Renal cortical epithelial cell (primary cell): ENCODE measurements around the gene GMPR. TPM values are rescaled to one million over a fixed set of nuclear protein-coding genes. Genes with fewer than 3 reads are reported as not detected.
"Not testable (repeated sequence)": the region's sequence is repeated elsewhere in the genome, so short reads cannot be mapped to it uniquely, and the experiment has no call there.

Source experiments
- DNase-seq: peaks from one replicate; pipeline ENCODE4 v3.0.0-alpha.2; 2011; ENCODE audit warnings: low read depth
- total RNA-seq: library from RNA; depleted of rRNA; stranded (reverse); fragments of >200 nt; gene quantifications from 2 replicates; pipeline ENCODE4 v1.2.3, GENCODE V29; 2014

The GMPR gene
- total RNA-seq, 1 donor from 2014 or later, result 9.5 TPM

DNA sequence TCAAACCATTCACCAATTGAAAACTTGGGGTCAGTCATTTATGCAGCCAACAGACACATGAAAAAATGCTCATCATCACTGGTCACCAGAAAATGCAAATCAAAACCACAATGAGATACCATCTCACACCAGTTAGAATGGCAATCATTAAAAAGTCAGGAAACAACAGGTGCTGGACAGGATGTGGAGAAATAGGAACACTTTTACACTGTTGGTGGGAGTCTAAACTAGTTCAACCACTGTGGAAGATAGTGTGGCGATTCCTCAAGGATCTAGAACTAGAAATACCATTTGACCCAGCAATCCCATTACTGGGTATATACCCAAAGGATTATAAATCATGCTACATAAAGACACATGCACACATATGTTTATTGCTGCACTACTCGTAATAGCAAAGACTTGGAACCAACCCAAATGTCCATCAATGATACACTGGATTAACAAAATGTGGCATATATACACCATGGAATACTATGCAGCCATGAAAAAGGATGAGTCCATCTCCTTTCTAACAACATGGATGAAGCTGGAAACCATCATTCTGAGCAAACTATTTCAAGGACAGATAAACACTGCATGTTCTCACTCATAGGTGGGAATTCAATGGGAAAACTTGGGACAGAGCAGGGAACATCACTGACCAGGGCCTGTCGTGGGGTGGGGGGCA is 13.2 kb upstream of the GMPR start:
- DNase-seq, result not testable (repeated sequence)

DNA sequence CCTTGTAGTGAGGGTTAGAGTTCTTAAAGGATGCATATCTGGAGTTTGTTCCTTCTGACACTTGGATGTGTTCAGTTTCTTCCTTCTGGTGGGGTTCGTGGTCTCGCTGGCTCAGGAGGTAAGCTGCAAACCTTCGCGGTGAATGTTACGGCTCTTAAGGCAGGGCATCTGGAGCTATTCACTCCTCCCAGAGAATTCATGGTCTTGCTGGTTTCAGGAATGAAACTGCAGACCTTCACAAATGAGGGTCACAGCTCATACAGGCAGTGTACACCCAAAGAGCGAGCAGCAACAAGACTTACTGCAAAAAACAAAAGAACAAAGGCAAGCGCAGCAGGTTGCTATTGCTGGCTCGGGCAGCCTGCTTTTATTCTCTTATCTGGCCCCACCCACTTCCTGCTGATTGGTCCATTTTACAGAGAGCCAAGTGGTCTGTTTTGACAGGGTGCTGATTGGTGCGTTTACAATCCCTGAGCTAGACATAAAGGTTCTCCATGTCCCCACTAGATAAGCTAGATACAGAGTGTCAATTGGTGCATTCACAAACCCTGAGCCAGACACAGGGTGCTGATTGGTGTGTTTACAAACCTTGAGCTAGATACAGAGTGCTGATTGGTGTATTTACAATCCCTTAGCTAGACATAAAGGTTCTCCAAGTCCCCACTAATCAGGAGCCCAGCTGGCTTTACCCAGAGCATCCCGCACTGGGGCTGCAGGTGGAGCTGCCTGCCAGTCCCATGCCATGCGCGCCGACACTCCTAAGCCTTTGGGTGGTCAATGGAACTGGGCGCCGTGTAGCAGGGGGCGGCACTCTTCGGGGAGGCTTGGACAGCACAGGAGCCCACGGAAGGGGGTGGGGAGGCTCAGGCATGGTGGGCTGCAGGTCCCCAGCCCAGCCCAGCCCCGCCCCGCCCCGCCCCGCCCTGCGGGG is 12.0 kb upstream of the GMPR start:
- not testable (repeated sequence) for DNase-seq

DNA sequence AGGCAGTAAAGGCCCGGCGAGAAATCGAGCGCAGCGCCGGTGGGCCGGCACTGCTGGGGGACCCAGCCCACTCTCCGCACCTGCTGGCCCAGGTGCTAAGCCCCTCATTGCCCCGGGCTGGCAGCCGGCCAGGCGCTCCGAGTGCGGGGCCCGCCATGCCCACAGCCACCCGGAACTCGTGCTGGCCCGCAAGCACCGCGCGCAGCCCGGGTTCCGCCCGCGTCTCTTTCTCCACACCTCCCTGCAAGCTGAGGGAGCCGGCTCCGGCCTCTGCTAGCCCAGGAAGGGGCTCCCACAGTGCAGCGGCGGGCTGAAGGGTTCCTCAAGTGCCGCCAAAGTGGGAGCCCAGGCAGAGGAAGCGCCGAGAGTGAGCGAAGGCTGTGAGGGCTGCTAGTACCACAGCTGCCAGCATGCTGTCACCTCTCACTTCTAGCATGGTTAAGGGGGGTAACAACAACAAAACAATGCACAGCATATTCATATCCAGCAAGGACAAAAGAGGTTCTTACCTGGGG is 11.3 kb upstream of the GMPR start:
- no peak for DNase-seq

DNA sequence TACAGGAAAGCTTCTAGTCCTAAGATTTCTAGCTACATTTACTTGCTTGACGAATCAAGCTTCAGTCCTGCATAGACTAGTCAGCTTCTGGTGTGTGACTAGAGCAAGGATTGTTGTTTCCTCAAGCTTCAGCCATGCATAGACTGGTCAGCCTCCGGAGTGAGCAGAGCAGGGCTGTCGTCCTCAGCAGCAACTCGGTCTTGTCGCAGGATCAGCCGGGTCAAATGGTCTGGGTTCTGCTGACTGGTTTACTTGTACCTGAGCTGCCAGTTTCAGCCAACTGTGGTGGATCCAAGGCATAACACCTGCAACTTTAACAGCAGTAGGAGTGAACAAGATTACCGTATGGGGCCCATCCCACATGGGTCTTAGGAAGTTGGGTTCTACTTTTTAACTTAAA is 10.8 kb upstream of the GMPR start:
- peak; percentile 38 for DNase-seq

DNA sequence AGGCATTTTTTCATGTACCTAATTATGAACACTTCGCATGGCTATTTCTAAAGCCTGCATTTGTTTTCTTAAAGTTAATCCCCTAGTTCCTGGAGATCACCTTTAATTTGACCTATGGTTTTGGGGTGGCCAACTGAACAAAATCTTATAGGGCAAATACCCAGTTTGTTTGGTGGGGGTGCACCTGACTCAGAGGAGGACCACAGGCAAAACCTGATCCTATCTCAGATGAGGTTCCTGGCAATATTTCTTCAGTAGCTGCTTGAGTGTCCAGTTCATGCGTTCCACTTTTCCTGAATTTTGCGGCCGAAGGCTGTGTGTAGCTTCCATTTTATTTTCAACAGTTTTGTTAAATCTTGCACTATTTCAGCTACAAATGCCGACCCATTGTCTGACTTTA is 10.3 kb upstream of the GMPR start:
- no peak for DNase-seq

DNA sequence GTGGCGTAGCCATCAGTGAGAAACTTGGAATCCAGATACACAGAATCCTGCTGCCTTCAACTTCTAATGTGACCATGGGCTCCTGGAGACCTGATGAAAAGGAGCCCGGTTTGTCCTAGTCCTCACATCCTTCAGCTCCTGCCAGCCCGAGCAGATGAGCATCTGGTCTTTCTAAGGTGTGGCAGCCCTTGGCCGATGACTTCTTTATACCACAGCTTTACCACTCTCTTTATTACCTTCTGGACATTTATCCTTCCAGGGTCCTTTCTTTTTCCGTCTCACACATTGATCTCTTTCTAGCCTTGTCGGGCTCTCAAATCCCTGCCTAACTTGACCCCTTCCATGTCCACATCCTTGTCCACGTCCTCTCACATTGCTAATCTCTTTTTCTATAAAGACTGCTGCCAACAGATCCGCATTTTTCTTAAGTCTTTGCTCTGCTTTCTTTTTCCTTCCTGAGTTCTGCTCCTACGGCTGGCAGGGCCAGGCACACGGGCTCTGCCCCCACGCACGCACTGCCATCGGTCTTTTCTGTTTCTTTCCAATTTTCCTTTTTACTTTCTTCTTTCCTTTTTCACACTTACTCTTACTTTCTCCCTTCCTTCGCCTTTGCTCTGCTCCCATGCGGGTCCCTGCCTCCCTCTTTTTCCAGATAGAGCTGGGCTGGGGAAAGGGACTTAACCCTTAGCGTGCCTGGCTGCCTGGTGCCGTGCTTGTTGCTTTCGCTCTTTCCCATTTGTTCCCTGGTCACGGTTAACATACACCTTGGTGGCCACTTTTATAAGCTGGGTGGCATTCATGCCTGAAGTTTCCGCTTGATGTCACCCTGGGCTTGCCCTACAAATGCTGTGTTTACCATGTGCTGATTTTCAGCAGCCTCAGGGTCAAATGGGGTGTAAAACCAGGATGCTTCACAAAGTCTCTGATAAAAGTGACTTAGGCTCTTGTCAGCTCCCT is 9.4 kb upstream of the GMPR start:
- peak; percentile 42 for DNase-seq

DNA sequence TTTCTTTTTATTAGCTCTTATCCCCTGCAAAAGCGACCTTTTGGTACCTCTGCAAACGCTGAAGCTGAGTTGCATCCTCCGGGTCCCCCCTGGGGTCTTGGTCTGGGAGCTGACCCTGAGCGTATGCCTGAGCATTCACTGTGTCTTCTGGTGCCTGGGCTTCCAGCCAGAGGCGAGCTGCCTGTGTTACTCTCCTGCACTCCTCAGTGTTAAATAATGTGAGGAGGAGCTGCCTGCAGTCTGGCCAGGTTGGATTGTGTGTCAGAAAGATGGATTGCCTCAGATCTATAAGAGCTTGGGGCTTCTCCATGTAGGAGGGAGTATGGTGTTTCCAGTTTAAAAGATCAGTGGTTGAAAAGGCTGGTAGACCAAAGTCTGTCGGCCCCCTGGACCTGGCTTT is 8.7 kb upstream of the GMPR start:
- no peak for DNase-seq

DNA sequence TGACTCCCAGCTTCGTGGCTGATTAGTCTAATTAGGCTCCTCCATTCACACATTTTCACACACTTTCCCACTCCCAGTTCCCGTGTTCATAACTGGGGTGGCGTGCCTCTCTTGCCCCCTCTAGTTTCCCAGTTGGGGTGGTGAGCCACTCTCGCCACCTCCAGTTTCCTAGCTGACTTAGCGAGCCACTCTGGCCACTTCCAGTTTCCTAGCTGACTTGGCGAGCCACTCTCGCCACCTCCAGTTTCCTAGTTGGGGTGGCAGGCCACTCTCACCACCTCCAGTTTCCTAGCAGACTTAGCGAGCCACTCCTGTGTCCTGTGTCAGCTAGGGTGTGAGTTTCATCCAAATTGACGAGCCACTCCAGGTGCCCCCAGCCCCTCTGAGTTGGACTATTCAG is 7.4 kb upstream of the GMPR start:
- DNase-seq, result no peak

DNA sequence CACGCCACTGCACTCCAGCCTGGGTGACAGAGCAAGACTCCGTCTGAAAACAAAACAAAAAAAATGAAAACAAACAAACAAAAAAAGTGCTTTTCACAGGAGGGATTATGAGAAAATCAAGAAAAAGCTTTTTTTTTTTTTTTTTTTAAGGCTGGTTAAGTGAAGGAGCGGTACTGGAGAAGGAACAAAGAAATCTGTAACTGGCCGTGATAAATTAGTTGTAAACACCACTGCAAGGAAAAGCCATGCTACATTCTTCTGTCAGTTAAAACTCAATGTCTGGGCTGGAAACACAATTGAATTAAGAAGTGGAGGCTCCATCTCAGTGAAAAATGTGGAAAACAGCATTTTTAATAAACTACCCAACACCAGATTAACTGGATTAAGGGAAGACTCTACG is 6.3 kb upstream of the GMPR start:
- no peak for DNase-seq

DNA sequence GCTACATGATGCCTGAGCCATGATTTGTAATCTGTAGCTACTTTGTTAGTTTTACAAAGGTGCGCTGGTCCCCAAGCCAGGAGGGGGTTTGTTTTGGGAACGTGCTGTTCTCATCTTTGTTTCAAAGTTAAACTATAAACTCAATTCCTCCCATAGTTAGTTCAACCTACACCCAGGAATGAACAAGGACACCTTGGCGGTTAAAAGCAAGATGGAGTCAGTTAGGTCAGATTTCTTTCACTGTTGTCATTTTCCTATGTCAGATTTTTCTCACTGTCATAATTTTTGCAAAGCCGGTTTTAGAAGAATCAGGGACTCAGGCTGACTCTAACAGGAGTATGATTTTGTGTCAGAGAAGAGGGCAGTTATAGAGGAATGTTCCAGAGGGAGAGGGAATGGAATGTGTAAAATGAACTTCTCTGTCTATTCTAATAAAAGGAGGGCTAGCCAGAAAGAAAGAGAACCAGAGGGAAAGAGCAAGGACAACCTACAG is 2.3 kb upstream of the GMPR start:
- DNase-seq, result peak; percentile 31

DNA sequence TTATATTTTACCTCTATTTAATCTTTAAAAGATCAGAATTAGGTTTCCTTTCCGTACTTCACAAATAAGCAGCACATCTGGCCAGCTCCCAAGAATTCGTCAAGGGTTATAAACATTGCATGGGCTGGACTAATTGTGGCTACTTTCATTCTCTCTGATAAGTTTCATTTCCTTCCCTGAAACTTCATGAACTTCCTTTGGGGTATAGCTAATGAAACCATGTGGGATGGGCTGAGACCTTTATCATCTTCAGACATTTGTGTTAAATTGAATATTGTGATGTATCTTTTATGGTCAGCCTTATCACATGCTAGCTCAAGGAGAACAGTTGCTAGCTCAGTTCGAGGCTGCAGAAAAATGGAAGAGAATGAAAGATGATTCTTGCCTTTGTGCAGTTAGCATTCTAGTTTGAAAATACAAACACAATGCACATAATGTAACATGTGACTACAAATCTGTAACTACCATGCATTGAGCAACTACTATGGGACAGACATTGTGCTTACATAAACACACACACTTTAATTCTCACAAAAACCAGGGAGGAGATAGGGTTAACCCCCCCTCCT is 1.7 kb upstream of the GMPR start:
- peak; percentile 75 for DNase-seq

DNA sequence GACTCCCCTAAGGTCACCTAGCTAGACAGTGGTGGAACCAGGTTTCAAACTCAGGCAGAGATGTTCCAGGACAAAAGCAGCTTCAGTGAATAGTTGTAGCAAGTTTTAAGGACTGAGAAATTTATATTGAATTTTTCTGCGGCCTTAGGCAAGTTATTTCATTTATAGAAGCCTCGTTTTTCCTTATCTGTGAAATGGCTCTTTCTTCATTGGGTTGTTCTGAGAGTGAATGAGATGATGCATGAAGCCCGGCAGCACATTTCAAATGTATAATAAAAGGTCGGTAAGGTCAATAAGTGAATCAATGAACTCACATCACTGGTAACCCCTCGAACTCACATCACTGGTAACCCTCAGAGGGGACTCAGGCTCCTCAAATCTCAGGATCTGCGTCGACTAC is 1.1 kb upstream of the GMPR start:
- DNase-seq, result no peak

DNA sequence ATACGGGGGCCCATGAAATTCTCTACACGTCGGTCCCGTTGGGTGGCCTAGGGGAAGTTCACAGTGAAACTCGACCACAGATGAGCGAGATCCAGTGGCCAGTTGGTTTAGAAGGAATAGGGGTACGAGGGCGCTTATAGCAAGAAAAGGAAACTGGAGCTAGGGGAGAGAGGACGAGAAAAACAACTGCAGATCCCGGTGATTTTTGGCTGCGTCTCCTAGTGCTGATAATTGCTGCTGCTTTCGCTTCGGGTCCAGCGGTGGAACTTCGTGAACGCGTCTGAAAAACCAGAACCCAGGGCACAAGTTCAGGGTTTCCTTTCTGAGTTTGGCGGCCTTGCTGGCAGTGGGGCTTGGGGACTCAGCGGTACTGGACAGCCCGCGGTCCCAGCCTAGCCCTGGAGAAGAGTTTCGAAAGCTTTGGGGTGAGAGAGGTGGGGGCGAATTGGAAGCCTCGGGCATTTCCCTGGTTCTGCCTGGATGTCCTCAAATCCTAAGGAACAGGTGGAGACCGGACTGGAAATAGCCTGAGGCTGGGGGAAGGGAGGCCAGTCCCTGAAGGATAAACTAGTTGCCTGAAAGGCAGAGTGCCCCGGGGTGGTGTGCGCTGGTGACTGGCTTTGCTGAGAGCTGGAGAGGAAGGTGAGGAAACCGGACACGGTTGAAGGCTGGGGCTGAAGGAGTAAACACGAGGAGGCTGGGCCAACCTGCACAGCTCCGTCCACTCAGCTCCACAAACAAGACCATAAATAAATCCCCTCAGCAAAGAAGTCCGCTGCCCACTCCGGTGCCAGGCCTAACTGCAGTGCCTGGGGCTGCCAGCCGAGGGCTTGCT is 793 bp downstream of the GMPR start:
- peak; percentile 83 for DNase-seq

DNA sequence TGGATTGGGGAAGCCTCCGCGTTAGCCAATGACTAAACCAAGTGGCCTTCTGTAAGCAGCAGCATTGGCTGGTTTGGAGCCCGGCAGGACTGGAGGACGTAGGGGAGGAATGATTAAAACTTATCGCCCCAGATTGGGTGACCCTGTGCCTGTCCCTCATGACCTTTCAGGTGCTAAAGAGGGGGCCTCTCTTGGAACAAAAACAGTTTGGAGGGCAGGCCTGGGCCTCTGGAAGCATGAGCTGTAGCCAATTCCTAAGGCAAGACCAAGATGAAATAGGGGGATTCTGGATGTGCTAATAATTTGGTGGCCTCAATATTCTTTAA is 1.4 kb downstream of the GMPR start:
- no peak for DNase-seq

DNA sequence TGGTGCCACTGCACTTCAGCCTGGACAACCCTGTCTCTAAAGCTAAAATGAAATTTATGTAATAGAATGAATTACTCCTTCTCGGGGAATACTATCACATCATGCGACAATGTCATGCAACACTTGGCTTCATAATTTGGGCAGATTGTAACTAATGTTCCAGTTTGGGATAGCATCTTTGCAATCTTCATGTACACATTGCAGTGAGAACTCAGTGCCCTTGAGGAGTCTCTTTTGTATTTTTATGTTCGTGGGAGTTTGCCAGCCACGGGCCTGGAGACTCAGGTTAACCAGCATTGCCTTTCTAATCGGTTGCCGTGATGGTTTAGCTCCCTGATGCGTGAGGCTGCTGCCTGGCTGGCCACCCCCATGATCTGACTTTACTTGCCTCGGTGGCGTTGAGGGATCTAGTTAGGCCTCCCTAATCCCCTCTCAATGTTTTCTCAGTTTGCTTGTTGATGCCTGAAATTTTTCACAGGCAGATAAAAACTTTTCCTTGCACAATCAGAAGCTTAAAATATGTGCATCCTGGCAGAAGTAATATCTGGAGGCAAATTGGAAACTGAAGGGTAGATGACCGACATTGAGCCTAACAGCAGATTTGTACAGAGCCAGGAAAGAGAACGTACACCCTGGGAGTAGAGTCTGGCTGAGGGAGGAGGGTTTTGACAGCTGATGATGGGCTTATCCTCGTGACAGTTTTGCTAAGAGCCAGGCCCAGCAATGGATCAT is 2.4 kb downstream of the GMPR start:
- no peak for DNase-seq

DNA sequence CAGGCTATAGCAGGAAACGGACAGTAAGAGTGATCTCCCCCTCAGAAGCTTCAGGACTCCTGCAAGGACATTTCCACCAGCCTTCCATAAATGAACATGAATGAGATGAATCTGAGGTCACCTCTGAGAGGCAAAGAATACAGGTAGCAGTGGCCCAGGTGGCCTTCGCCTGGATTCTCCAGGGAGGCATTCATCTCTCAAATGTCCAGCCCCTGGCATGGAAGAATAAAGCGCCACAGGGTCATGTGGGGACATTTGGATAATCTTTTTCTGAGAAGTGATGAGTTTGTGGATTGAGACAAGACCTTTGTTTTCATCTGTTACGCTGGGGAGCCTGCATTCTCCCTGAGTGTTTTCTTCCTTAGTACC is 2.9 kb downstream of the GMPR start:
- DNase-seq, result no peak

DNA sequence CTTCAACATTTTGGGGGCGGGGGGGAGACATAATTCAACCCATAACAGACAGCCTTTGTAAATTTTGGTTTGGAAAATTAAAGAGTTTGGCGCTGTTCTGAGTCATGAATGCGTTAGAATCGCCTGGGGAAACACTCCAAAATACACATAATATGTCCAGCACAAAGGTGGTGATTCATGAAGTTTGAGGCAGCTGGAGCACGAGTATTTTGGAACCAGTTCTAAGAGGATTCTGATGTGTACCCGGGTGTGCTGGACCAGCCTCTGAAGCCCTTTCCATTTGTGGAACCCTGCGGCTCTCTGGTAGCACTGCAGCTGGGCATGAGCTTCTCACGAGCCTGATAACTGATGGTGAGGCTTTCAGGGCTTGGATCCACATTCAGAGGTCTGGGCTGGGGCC is 4.7 kb downstream of the GMPR start:
- peak; percentile 59 for DNase-seq

DNA sequence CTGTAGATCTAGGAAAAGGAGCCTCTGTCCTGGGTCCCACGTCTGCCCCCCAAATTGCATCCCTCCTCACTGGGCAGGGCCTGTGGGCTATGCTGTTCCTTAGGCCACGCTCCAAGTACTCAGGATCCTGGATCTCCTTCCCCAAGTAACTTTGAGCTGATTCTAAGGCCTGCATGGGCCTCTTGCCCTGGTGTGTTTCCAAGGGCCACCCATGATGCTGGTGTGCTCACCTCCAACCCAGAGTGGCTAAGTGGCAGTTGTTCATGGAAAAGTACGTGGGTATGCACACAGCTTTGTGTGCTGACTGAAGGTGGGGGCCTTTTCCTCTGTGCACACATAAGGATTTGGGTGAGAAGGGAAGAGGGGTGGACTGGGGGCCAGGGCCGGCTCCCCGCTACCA is 5.3 kb downstream of the GMPR start:
- DNase-seq, result no peak

DNA sequence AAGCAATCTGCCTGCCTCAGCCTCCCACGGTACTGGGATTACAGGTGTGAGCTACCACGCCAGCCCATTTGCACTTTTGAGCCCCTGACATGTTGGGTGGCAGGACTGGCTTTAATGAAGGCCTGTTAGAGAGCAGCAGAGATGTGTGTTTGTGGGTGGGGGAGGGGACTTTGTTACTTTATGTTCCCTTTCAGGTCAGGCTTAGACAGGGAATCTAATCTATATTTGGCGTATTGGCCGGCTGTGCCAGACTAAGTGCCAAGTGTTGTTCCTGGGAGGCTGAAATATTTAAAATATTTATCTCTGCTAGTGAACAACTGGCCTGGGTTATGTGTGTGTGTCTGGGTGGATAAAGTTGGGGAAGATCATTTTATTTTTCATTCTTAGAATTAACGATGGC is 6.1 kb downstream of the GMPR start:
- no peak for DNase-seq

DNA sequence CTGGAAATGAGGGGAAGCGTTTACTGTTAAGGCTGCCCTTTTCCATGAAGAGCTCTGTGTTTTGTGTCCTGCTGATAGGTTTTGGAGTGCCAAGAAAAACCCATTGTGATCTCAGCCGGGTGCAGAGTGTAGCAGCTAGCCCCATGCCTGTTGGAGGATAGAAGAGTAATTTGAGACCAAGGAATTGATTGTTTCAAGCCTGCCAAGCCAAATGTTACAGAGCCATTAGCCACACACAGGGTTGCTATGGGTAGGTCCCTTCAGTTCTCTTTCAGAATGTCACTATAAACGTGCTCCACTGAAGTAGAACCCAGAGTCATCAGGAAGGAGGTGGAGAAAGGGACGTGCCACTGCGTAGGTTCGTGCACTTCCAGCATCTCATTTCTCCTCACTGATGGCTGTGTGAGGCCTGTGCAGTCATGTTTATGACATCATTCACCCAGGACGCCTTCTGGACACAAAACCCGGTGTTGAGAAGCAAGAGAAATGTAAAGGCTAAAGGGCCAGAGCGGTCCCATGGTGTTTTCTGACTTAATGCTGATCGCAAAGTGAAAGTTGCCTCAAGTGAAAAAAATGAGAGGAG is 6.6 kb downstream of the GMPR start:
- no peak for DNase-seq
